ENCODE measurements around the gene DNAH1.
"Not testable (repeated sequence)": the region's sequence is repeated elsewhere in the genome, so short reads cannot be mapped to it uniquely, and the experiment has no call there.

- TF ChIP-seq, protein P1, sequence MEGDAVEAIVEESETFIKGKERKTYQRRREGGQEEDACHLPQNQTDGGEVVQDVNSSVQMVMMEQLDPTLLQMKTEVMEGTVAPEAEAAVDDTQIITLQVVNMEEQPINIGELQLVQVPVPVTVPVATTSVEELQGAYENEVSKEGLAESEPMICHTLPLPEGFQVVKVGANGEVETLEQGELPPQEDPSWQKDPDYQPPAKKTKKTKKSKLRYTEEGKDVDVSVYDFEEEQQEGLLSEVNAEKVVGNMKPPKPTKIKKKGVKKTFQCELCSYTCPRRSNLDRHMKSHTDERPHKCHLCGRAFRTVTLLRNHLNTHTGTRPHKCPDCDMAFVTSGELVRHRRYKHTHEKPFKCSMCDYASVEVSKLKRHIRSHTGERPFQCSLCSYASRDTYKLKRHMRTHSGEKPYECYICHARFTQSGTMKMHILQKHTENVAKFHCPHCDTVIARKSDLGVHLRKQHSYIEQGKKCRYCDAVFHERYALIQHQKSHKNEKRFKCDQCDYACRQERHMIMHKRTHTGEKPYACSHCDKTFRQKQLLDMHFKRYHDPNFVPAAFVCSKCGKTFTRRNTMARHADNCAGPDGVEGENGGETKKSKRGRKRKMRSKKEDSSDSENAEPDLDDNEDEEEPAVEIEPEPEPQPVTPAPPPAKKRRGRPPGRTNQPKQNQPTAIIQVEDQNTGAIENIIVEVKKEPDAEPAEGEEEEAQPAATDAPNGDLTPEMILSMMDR (conservative IDR thresholded peaks at IDR 0.05; ENCODE audit: low read length) = not testable (repeated sequence)
- not testable (repeated sequence) for TF ChIP-seq EZH2phosphoT487 (IDR thresholded peaks at IDR 0.05; ENCODE audit: borderline replicate concordance, low read depth, low read length)
Observed at GRCh38 chr3:52272172-52272571, 43.9 kb upstream of the DNAH1 start.
